K562 (cell line): ENCODE measurements around the gene PDE4A. TPM values are rescaled to one million over a fixed set of nuclear protein-coding genes. Genes with fewer than 3 reads are reported as not detected.
A peak's percentile ranks its signal among the peaks of the same experiment; 100 is the strongest.

Experiments
- ATF1 ChIP-seq, 2 experiments: fragments of 450-650 bp in 1 of 2; IDR thresholded peaks; 2 replicates each; pipeline ENCODE4 v1.6.1; 2016; ENCODE audit warnings: missing compliant biosample characterization in 1 of 2, missing genetic modification characterization in 1 of 2
- BRF1 ChIP-seq: IDR thresholded peaks from 3 replicates; pipeline ENCODE4 v1.6.1; 2011; ENCODE audit warnings: borderline replicate concordance, mild to moderate bottlenecking; ENCODE audit not compliant: insufficient read length; ENCODE audit errors: extremely low read depth
- FOXA3 ChIP-seq, 2 experiments: fragments of 450-650 bp in 1 of 2; sonication (generic) in 1 of 2; formaldehyde crosslinking; IDR thresholded peaks in 1 of 2; conservative IDR thresholded peaks in 1 of 2; 2 replicates each; pipeline versions ENCODE4 v1.4.0 to v1.8.0; 2020 to 2022; ENCODE audit warnings: mild to moderate bottlenecking in 2 of 2, missing genetic modification reagents in 1 of 2
- HOXB6 ChIP-seq: fragments of 250-450 bp; sonication (Bioruptor Pico); IDR thresholded peaks from 2 replicates; pipeline ENCODE4 v1.5.1; 2022; ENCODE audit warnings: mild to moderate bottlenecking, borderline replicate concordance
- LEF1 ChIP-seq: fragments of 450-650 bp; IDR thresholded peaks from 2 replicates; pipeline ENCODE4 v1.6.1; 2016; ENCODE audit warnings: mild to moderate bottlenecking
- MTA3 ChIP-seq: fragments of 450-650 bp; formaldehyde crosslinking; IDR thresholded peaks from 2 replicates; pipeline ENCODE4 v1.6.1; 2017; ENCODE audit warnings: mild to moderate bottlenecking, borderline replicate concordance
- NBN ChIP-seq: fragments of 450-650 bp; IDR thresholded peaks from 2 replicates; pipeline ENCODE4 v1.6.1; 2016; ENCODE audit warnings: low read depth, mild to moderate bottlenecking
- NCOA6 ChIP-seq: fragments of 450-650 bp; IDR thresholded peaks from 2 replicates; pipeline ENCODE4 v1.6.1; 2017; ENCODE audit warnings: mild to moderate bottlenecking
- NR2C1 ChIP-seq, 2 experiments: fragments of 450-650 bp; IDR thresholded peaks; 2 replicates each; pipeline ENCODE4 v1.6.1; 2017; ENCODE audit warnings: mild to moderate bottlenecking in 2 of 2, antibody characterized with exemption in 1 of 2, inconsistent platforms in 1 of 2, missing compliant biosample characterization in 1 of 2, missing genetic modification characterization in 1 of 2
- PYGO2 ChIP-seq: fragments of 450-650 bp; IDR thresholded peaks from 2 replicates; pipeline ENCODE4 v1.6.1; 2016; ENCODE audit warnings: mild to moderate bottlenecking, missing genetic modification characterization, moderate library complexity, missing compliant biosample characterization
- TFE3 ChIP-seq: fragments of 450-650 bp; formaldehyde crosslinking; IDR thresholded peaks from 2 replicates; pipeline ENCODE4 v1.4.0; 2020; ENCODE audit warnings: mild to moderate bottlenecking, mixed read lengths
- ZBTB17 ChIP-seq: fragments of 450-650 bp; formaldehyde crosslinking; IDR thresholded peaks from 2 replicates; pipeline ENCODE4 v1.4.0; 2020; ENCODE audit warnings: mild to moderate bottlenecking
- ZFP36 ChIP-seq: fragments of 150-350 bp; IDR thresholded peaks from 2 replicates; pipeline ENCODE4 v1.6.1; 2018; ENCODE audit warnings: low read length, low read depth; ENCODE audit not compliant: partially characterized antibody
- ZNF12 ChIP-seq: sonication (generic); formaldehyde crosslinking; IDR thresholded peaks from 2 replicates; pipeline ENCODE4 v1.4.0; 2020; ENCODE audit warnings: mild to moderate bottlenecking, missing genetic modification reagents
- polyA plus RNA-seq, 8 experiments: library from polyadenylated mRNA; depleted of rRNA in 4 of 8; stranded (reverse) in 5 of 8; unstranded in 3 of 8; fragments of >200 nt; fragmentation: Nextera tagmentation in 2 of 8; fragmentation: Illumina TruSeq in 1 of 8; extraction: Ambion mirVana in 2 of 8; extraction: Trizol in 1 of 8; gene quantifications; 2 replicates each; pipeline versions ENCODE4 v1.2.1 to v1.2.3, GENCODE V29; 2011 to 2014; ENCODE audit warnings: inconsistent platforms in 1 of 8, missing spikeins in 1 of 8
- total RNA-seq, 7 experiments: library from RNA; depleted of rRNA in 6 of 7; stranded (reverse); fragments of >200 nt in 6 of 7; fragmentation: Illumina TruSeq in 2 of 7; extraction: Trizol in 2 of 7; gene quantifications; 2 replicates each; pipeline versions ENCODE4 v1.2.1 to v1.2.3, GENCODE V29; 2011 to 2021; ENCODE audit warnings: low replicate concordance in 1 of 7
- TF ChIP-seq, protein P1 (sequence below): fragments of 250-450 bp; sonication (Bioruptor Pico); IDR thresholded peaks from 2 replicates; pipeline ENCODE4 v1.5.0; 2022; ENCODE audit warnings: mild to moderate bottlenecking
- TF ChIP-seq, protein P2 (sequence below), 2 experiments: fragments of 450-650 bp; IDR thresholded peaks; 2 replicates each; pipeline ENCODE4 v1.6.1; 2016
- TF ChIP-seq, protein P3 (sequence below): fragments of 450-650 bp; formaldehyde crosslinking; IDR thresholded peaks from 2 replicates; pipeline ENCODE4 v1.4.0; 2022; ENCODE audit warnings: missing genetic modification characterization
- TF ChIP-seq, protein P4 (sequence below): IDR thresholded peaks from 2 replicates; pipeline ENCODE4 v1.6.1; 2016; ENCODE audit warnings: missing genetic modification characterization, missing compliant biosample characterization

Gene PDE4A
- total and polyA plus RNA-seq, 9 of the 15 experiments (the other 6 are each of a cell fraction or from before 2014, with no cell fraction given), result 0.66 to 26.9 (median 4.6) TPM

DNA sequence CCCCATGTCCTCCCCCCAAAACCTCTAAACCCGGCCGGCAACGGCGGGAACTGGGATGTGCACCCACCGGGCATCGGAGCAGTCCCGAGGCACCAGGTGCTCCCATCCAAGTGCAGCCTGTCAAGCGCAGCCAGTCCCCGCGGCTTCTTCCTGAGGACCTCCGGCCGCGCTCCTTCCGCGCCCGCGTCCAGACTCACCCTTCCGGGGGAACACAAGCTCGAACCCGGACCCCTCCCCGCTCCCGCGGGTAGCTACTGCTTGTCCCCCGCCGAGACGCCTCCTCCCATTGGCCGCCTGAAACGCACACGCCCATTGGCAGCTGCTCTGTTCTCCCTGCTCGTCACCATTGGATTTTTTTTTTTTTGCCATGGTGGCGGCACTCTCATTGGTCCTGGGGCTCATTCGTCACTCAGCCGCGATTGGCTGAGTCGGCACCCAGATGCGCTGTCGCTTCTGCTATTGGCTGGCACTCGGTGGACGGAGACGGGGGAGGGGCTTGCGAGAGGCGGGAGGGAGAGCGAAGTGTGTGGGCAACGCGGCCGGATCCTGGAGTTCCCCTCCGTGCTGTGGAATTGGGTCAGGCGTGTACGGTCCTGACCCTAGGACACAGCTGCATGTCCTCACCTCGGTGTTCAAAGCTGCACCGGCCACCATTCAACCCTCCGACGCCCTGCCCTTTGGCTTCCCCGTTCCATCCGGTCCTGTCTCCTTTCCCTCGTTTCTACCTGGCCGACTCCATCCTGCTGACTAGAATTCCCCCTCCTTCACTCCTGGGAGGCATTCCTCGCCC, 39.8 kb upstream of the PDE4A start, which contains the start of gene TYK2 (continued):
- TF ChIP-seq, protein P1, sequence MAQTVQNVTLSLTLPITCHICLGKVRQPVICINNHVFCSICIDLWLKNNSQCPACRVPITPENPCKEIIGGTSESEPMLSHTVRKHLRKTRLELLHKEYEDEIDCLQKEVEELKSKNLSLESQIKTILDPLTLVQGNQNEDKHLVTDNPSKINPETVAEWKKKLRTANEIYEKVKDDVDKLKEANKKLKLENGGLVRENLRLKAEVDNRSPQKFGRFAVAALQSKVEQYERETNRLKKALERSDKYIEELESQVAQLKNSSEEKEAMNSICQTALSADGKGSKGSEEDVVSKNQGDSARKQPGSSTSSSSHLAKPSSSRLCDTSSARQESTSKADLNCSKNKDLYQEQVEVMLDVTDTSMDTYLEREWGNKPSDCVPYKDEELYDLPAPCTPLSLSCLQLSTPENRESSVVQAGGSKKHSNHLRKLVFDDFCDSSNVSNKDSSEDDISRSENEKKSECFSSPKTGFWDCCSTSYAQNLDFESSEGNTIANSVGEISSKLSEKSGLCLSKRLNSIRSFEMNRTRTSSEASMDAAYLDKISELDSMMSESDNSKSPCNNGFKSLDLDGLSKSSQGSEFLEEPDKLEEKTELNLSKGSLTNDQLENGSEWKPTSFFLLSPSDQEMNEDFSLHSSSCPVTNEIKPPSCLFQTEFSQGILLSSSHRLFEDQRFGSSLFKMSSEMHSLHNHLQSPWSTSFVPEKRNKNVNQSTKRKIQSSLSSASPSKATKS, result no peak
- TF ChIP-seq HOXB6 (CRISPR knock-in tag), result no peak
- TF ChIP-seq BRF1, result no peak
- TF ChIP-seq MTA3, result peak; percentile 80; the same call in 1 of the 2 replicates
- no peak for TF ChIP-seq NR2C1 (IDR thresholded peaks at IDR 0.05)
- no peak for TF ChIP-seq NR2C1 (tag; IDR thresholded peaks at IDR 0.05)
- no peak; the same call in 1 of the 2 replicates for TF ChIP-seq PYGO2 (tag)
- TF ChIP-seq, protein P2, sequence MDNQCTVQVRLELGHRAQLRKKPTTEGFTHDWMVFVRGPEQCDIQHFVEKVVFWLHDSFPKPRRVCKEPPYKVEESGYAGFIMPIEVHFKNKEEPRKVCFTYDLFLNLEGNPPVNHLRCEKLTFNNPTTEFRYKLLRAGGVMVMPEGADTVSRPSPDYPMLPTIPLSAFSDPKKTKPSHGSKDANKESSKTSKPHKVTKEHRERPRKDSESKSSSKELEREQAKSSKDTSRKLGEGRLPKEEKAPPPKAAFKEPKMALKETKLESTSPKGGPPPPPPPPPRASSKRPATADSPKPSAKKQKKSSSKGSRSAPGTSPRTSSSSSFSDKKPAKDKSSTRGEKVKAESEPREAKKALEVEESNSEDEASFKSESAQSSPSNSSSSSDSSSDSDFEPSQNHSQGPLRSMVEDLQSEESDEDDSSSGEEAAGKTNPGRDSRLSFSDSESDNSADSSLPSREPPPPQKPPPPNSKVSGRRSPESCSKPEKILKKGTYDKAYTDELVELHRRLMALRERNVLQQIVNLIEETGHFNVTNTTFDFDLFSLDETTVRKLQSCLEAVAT (IDR thresholded peaks at IDR 0.05), result peak in 1 of 2 experiments; percentile 94; a peak in 2 of 4 replicates
- no peak for TF ChIP-seq ZBTB17
- no peak for TF ChIP-seq TFE3 (CRISPR knock-in tag)
- TF ChIP-seq, protein P3, sequence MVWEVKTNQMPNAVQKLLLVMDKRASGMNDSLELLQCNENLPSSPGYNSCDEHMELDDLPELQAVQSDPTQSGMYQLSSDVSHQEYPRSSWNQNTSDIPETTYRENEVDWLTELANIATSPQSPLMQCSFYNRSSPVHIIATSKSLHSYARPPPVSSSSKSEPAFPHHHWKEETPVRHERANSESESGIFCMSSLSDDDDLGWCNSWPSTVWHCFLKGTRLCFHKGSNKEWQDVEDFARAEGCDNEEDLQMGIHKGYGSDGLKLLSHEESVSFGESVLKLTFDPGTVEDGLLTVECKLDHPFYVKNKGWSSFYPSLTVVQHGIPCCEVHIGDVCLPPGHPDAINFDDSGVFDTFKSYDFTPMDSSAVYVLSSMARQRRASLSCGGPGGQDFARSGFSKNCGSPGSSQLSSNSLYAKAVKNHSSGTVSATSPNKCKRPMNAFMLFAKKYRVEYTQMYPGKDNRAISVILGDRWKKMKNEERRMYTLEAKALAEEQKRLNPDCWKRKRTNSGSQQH (CRISPR knock-in tag), result peak; percentile 5; the same call in 1 of the 2 replicates
- no peak for TF ChIP-seq FOXA3 (CRISPR knock-in tag; conservative IDR thresholded peaks at IDR 0.05 in 1 of 2, IDR thresholded peaks at IDR 0.05 in 1 of 2)
- TF ChIP-seq, protein P4, sequence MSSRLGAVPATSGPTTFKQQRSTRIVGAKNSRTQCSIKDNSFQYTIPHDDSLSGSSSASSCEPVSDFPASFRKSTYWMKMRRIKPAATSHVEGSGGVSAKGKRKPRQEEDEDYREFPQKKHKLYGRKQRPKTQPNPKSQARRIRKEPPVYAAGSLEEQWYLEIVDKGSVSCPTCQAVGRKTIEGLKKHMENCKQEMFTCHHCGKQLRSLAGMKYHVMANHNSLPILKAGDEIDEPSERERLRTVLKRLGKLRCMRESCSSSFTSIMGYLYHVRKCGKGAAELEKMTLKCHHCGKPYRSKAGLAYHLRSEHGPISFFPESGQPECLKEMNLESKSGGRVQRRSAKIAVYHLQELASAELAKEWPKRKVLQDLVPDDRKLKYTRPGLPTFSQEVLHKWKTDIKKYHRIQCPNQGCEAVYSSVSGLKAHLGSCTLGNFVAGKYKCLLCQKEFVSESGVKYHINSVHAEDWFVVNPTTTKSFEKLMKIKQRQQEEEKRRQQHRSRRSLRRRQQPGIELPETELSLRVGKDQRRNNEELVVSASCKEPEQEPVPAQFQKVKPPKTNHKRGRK, result no peak
- TF ChIP-seq LEF1, result peak; percentile 73; the same call in 1 of the 2 replicates
- no peak for TF ChIP-seq NCOA6
- TF ChIP-seq ATF1 (CRISPR knock-in tag; IDR thresholded peaks at IDR 0.05), result peak; percentile 77
- TF ChIP-seq ATF1 (tag; IDR thresholded peaks at IDR 0.05), result peak; percentile 99
- TF ChIP-seq ZFP36, result peak; percentile 3
- peak; percentile 25; the same call in 1 of the 2 replicates for TF ChIP-seq NBN
- TF ChIP-seq ZNF12, result no peak
